GM18867 (cell line): ENCODE data around the gene HFM1.

Experiments used
- ATAC-seq: cut with Tn5 transposase; IDR thresholded peaks from one replicate; pipeline ENCODE4 v1.9.1; 2021; ENCODE audit warnings: mild to moderate bottlenecking, moderate library complexity; ENCODE audit not compliant: unreplicated experiment

The HFM1 gene

DNA sequence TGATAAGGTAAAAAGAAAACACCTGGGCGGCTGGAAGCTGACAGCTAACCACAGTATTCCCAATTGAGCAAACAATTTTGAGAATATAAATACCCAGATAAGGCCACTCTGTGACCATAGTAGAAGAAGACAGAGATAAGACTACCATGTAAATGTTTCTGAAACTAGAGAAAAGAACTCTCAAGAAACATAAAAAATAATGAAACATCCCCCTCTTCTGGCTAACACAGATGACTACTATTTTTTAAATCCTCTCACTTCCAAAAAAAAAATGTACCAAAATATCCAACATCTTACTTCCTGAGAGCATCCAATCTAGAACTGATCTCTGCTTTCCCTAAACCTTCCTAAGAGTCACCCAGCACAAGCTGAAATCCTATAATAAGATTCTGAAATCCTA is 125.9 kb downstream of the HFM1 start:
- no peak for ATAC-seq

DNA sequence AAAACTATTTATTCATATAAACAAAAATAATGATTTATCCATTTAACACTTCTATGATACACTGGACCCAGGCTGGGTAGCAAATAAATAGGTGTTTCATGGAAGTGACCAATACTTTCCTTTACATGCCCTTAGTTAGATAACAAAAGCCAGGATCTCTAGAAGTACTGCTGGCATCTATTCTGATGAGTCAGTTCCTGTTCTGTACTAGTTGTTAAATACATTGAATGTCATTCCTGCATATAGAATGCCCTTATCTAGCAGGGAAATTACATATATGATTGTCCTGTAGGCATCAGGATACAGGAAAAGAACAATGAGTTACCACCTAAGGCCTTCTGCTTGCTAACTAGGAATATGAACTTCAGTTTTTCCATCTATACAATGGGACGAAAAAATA is 130.8 kb downstream of the HFM1 start:
- no peak for ATAC-seq

DNA sequence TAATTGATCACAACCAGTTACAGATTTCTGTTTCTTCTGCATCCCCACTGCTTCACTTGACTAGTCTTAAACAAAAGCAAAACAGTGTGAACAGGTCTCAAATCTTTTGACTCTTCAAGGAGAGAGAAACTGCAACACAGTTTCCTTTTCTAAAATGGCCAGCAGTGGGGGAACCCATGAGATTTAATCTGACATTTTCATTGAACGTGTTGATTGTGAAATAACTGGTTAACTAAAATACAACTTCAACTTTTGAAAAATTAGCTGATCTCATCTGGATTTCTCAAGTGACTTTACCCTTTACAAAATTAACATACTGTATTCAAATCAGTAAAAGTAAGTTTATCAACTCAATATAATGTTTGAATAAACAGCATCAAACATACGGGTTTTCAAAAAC is 143.0 kb downstream of the HFM1 start:
- ATAC-seq, result no peak

DNA sequence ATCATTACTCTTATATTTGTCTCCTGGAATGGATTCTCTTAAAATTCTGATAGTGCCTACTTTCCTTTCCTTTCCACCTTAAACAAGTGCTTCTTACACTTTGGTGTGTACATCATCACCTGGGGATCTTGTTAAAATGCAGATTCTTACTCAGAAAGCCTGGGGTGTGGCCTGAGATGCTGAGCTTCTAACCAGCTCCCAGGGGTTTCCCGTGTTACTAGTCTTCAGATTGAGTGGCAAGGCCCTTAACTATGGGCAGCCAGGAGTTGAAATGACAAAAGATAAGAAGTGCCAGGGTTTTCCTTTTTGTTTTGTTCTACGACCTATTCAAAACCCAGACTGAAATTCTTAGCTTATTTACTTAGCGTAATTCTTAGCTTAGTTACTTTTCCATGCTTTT is 159.2 kb downstream of the HFM1 start:
- no peak for ATAC-seq

DNA sequence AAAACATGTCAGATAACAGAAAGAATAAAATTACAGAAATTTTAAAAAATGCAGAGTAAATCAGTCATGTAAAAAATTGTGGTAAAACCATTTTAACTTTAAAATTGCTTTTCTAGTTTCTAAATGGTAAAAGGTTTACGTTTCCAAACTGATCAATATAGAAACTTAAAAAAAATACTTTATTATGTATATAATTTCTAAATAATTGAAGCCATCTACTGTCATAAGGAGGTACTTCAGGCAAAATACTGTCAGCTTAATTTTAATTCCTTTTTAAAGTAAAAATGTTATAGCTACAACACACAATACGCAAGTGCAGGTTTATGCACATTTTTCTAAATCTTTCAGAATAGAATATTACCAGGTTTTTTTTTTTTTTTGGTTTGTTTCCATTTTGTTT is 159.9 kb downstream of the HFM1 start:
- no peak for ATAC-seq

DNA sequence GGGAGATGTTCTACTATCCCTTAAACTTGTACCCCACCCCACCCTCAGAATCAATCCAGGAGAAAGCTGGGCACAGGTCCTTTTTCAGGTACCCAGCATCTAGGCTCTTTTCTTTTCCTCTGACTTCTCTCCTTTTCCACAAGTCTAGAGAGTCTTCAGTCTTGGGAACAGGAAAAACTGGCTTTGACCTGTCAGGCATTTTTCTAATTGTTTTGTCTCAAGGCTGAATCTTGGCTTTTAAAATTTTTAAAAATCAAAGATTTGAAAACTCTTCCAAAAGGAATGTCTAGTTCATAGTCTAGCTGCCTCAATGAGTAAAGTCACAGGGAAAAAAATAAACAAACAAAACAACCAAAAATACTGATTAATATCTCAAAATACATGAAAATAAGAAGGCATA is 161.5 kb downstream of the HFM1 start:
- no peak for ATAC-seq

DNA sequence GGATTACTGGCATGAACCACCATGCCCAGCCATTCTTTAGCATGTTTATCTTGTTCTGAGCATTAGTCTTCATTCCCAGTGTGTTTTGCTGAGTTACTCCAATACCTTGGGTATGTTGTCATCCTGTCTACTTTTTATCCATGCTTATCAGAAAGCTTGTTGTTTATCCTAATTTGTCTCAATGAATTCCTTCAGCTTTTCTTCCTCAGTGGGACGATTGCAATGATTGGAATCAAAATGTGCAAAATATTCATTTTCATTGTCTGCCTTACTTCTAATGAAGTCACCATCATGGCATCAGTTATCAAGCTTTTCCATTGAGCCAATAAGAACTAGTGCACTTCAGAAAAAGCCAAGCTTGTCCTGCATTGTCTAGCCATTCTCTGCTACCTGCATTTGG is 170.5 kb downstream of the HFM1 start:
- no peak for ATAC-seq

DNA sequence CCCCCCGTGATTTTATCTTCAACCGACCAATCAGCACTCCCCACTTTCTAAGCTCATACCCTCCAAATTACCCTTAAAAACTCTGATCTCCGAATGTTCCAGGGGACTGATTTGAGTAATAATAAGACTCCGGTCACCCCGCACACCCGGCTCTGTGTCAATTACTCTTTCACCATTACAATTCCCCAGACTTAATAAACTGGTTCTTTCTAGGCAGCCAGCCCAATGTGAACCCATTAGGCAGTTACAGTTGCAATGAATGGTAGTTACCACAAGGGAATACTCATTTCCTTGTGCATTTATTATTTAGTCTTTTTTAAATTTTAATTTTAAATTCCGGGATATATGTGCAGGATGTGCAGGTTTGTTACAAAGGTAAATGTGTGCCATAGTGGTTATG is 177.9 kb downstream of the HFM1 start:
- ATAC-seq, result no peak

DNA sequence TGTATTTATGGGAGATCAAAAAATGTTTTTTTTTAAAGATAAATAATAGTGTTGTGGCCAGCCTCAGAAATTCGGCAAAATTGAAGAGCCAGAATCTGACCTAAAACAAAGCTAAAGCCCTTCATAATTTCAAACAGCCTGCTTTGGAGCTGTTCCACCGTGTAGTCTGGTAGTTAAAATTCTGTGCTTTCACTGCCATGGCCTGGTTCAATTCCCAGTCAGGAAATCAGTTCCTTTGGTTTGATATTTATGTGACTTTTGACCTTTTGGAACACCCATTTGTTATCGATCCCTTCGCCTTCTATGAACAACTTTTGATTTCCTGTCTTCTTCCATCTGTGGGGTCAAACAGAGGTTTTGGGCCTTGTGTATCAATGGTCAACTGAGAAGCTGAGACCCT is 179.8 kb downstream of the HFM1 start:
- no peak for ATAC-seq

DNA sequence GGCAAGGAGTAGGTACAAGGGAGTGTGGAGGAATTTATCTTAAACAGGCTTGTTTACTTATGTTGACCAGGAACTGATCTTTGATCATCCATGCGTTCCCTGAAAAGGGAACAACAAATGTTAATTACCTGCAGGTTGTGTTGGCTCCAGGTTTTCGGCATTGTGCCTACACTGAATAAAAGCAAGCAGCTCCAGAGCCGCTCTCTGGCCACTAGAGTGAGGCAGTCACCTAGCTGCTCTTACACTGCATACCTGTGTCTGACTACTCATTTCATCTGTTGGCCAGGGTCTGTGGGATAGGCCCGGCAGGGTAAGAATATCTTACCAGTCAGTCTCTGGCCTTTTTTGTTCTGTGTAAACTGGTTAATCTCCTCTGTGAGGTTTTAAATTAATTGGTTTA is 183.6 kb downstream of the HFM1 start:
- no peak for ATAC-seq

DNA sequence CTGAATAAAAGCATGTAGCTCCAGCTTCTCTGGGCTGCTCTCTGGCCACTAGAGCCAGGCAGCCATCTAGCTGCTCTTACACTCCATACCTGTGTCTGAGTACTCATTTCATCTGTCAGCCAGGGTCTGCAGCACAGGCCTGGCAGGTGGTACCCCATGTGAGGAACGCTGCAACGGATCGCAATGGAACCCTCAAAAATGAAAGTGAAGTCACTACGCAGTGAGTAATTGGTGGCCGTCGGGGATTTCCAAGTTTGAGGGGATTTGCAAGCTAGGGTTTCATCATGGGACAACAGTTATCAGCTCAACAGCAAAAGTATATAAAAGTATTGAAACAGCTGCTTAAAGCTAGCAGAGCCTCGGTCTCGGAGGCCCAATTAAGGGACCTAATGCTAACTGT is 186.7 kb downstream of the HFM1 start:
- peak; percentile 88 for ATAC-seq
